Kidney (tissue), 14 donors: ENCODE data around the gene SSPN. TPM values are rescaled to one million over a fixed set of nuclear protein-coding genes. Genes with fewer than 3 reads are reported as not detected.

Source experiments
- DNase-seq, 5 donors: peaks; one replicate each; pipeline ENCODE4 v3.0.0-alpha.2; 2013 to 2020
- FAIRE-seq: peaks from 2 replicates; lab custom pipeline; 2012; peaks lifted over from hg19 to GRCh38; lab: Jason Lieb, UNC
- H3K27ac ChIP-seq, 2 donors: one replicate each; pipeline ENCODE4 v1.7.0; 2013; ENCODE audit warnings: low read depth in 2 of 2, low read length in 2 of 2, inconsistent platforms in 1 of 2
- H3K27me3 ChIP-seq: one replicate; pipeline ENCODE4 v1.7.1; 2013; ENCODE audit warnings: low read length, inconsistent platforms; ENCODE audit not compliant: control insufficient read depth, insufficient read depth
- H3K36me3 ChIP-seq, 3 donors: one replicate each; pipeline versions ENCODE4 v1.7.0 to v1.7.1; 2013; ENCODE audit warnings: low read length in 3 of 3, control low read depth in 1 of 3, inconsistent platforms in 1 of 3; ENCODE audit not compliant: insufficient read depth in 3 of 3, control insufficient read depth in 2 of 3
- H3K4me1 ChIP-seq, 3 donors: one replicate each; pipeline versions ENCODE4 v1.7.0 to v1.7.1; 2013; ENCODE audit warnings: low read length in 3 of 3, inconsistent platforms in 1 of 3, low read depth in 1 of 3; ENCODE audit not compliant: control insufficient read depth in 2 of 3, insufficient read depth in 2 of 3
- H3K4me3 ChIP-seq, 3 donors: one replicate each; pipeline versions ENCODE4 v1.7.0 to v1.8.1; 2013; ENCODE audit warnings: low read length in 3 of 3, control low read depth in 1 of 3, inconsistent platforms in 1 of 3
- H3K9ac ChIP-seq, 3 donors: one replicate each; pipeline versions ENCODE4 v1.7.0 to v1.7.1; 2013; ENCODE audit warnings: low read length in 3 of 3, control low read depth in 1 of 3, inconsistent platforms in 1 of 3
- H3K9me3 ChIP-seq, 3 donors: one replicate each; pipeline versions ENCODE4 v1.7.0 to v1.7.1; 2013; ENCODE audit warnings: low read length in 3 of 3, control low read depth in 1 of 3, inconsistent platforms in 1 of 3; ENCODE audit not compliant: control insufficient read depth in 2 of 3, insufficient read depth in 1 of 3
- CTCF ChIP-seq: IDR thresholded peaks from 3 replicates; pipeline ENCODE4 v1.5.1; 2012; ENCODE audit warnings: mild to moderate bottlenecking, moderate library complexity, borderline replicate concordance; ENCODE audit not compliant: insufficient read depth; ENCODE audit errors: extremely low read depth
- intact Hi-C: fragments of 100-400 bp; cut with DNase I; formaldehyde crosslinking; loops from one replicate; pipeline ENCODE4 v1.11.1; 2022
- polyA plus RNA-seq: library from polyadenylated mRNA; stranded (reverse); fragments of 350-450 nt; fragmentation: Illumina TruSeq; extraction: RNeasy Lipid Tissue Mini Kit (QIAGEN cat#74804); gene quantifications from one replicate; pipeline ENCODE4 v1.2.3, GENCODE V29; 2014; ENCODE audit warnings: low read depth, low replicate concordance; ENCODE audit not compliant: insufficient read depth
- total RNA-seq: library from RNA; stranded (reverse); fragmentation: NEBNext Ultra II Directional; extraction: Animal tissue kit (Norgen Biotek cat#: 25700); gene quantifications from one replicate; pipeline ENCODE4 v1.2.1, GENCODE V29; 2021
- donor health status: control.
- donor health status: control.
- donor health status: control.
- donor health status: control.
- donor health status: control.
- donor health status: DM: yes; HTN: yes; CAD: no.
- donor health status: Normal renal cell carcinoma (clear cell type).

SSPN gene
- total and polyA plus RNA-seq, 2 donors from 2014 or later: 3.2 to 17.8 TPM

- DNase-seq: no peak
- TF ChIP-seq CTCF: no peak
- FAIRE-seq: no peak
- Histone ChIP-seq H3K9me3 (no peaks in the 10 kb centered on the region), H3K27me3 (no peaks in the 10 kb centered on the region), H3K27ac (no peak overlapping the region), H3K4me3 (no peak overlapping the region), H3K36me3 (no peaks in the 10 kb centered on the region), H3K9ac (no peak overlapping the region), H3K4me1 (peaks cover 0 to 5% (median 0%) of the 10 kb centered on the region in 3 donors)
- intact Hi-C loops: no loop called here
Observed at GRCh38 chr12:26156201-26156871, 39.0 kb upstream of the SSPN start.

GRCh38 chr12:26157001-26157400 lies 38.4 kb upstream of the SSPN start:
- FAIRE-seq: peak; percentile 3
- H3K27ac ChIP-seq: no peak overlapping the region
- no peak for TF ChIP-seq CTCF

GRCh38 chr12:26158078-26158764 lies 37.2 kb upstream of the SSPN start:
- intact Hi-C loops: no loop called here
- H3K9ac ChIP-seq: no peak overlapping the region
- no peaks in the 10 kb centered on the region for H3K9me3 ChIP-seq
- no peak overlapping the region for H3K27ac ChIP-seq
- H3K27me3 ChIP-seq: no peaks in the 10 kb centered on the region
- DNase-seq (no peak), FAIRE-seq (no peak)
- peaks cover 0 to 5% (median 0%) of the 10 kb centered on the region in 3 donors for H3K4me1 ChIP-seq
- H3K4me3 ChIP-seq: no peak overlapping the region
- no peak for TF ChIP-seq CTCF
- H3K36me3 ChIP-seq: no peaks in the 10 kb centered on the region

More at GRCh38 chr12:26157001-26157400, 38.4 kb upstream of the SSPN start:
- intact Hi-C loops: no loop called here
- Histone ChIP-seq H3K9me3 (no peaks in the 10 kb centered on the region), H3K36me3 (no peaks in the 10 kb centered on the region), H3K4me3 (no peak overlapping the region), H3K4me1 (peaks cover 0 to 5% (median 0%) of the 10 kb centered on the region in 3 donors), H3K27me3 (no peaks in the 10 kb centered on the region), H3K9ac (no peak overlapping the region)
- peak in 2 of 5 donors; percentile 35 to 51 for DNase-seq
